Neural cell (in vitro differentiated cells): ENCODE data around the gene RNF223. TPM values are rescaled to one million over a fixed set of nuclear protein-coding genes. Genes with fewer than 3 reads are reported as not detected.

Experiments
- H2AFZ ChIP-seq: fragments of 200-600, 300-800 bp; sonication (generic), shearing (Covaris generic); 2 replicates; pipeline ENCODE4 v1.6.0; 2014; ENCODE audit warnings: low read depth, mild to moderate bottlenecking, antibody characterized with exemption, low read length, moderate library complexity
- H3F3A ChIP-seq: fragments of 200-600 bp; shearing (Covaris generic); 2 replicates; pipeline ENCODE4 v1.6.1; 2016; ENCODE audit warnings: mild to moderate bottlenecking, moderate library complexity, mixed read lengths, antibody characterized with exemption, low read length; ENCODE audit not compliant: insufficient read depth, poor library complexity, severe bottlenecking
- H3K27ac ChIP-seq: fragments of 200-600, 300-800 bp; sonication (generic), shearing (Covaris generic); 2 replicates; pipeline ENCODE4 v1.5.1; 2014; ENCODE audit warnings: mild to moderate bottlenecking, low read length, moderate library complexity
- H3K27me3 ChIP-seq: fragments of 300-800, 200-600 bp; sonication (generic), shearing (Covaris generic); 2 replicates; pipeline ENCODE4 v1.6.0; 2014; ENCODE audit warnings: mild to moderate bottlenecking, low read depth, low read length, moderate library complexity; ENCODE audit not compliant: insufficient read depth
- H3K36me3 ChIP-seq: fragments of 300-800, 200-600 bp; sonication (generic), shearing (Covaris generic); 2 replicates; pipeline ENCODE4 v1.5.1; 2014; ENCODE audit warnings: mild to moderate bottlenecking, antibody characterized with exemption, low read length, moderate library complexity; ENCODE audit not compliant: insufficient read depth
- H3K4me2 ChIP-seq: fragments of 300-800, 200-600 bp; sonication (generic), shearing (Covaris generic); 2 replicates; pipeline ENCODE4 v1.6.0; 2014; ENCODE audit warnings: mild to moderate bottlenecking, low read length
- H3K4me3 ChIP-seq: fragments of 300-800, 200-600 bp; sonication (generic), shearing (Covaris generic); 2 replicates; pipeline ENCODE4 v1.5.1; 2014; ENCODE audit warnings: mild to moderate bottlenecking, low read length, moderate library complexity
- H3K79me2 ChIP-seq: fragments of 200-600 bp; shearing (Covaris generic); replicated peaks from 2 replicates; pipeline ENCODE4 v1.6.0; 2014; ENCODE audit warnings: mild to moderate bottlenecking, low read length, moderate library complexity; ENCODE audit not compliant: insufficient read depth
- H3K9ac ChIP-seq: fragments of 300-800, 200-600 bp; sonication (generic), shearing (Covaris generic); 2 replicates; pipeline ENCODE4 v1.6.1; 2016; ENCODE audit warnings: mild to moderate bottlenecking, low read length, mixed read lengths
- H3K9me2 ChIP-seq: fragments of 200-600 bp; shearing (Covaris generic); 2 replicates; pipeline ENCODE4 v1.6.1; 2016; ENCODE audit warnings: mild to moderate bottlenecking, low read length, mixed read lengths; ENCODE audit not compliant: insufficient read depth
- H3K9me3 ChIP-seq: fragments of 200-600, 300-800 bp; sonication (generic), shearing (Covaris generic); 2 replicates; pipeline ENCODE4 v1.6.1; 2016; ENCODE audit warnings: mild to moderate bottlenecking, mixed run types, low read length, moderate library complexity, mixed read lengths
- H4K20me1 ChIP-seq: fragments of 200-600 bp; shearing (Covaris generic); 2 replicates; pipeline ENCODE4 v1.6.1; 2016; ENCODE audit warnings: mild to moderate bottlenecking, mixed run types; ENCODE audit not compliant: insufficient read depth
- CTCF ChIP-seq: fragments of 450-650 bp; IDR thresholded peaks from 2 replicates; pipeline ENCODE4 v1.5.1; 2014; ENCODE audit warnings: antibody characterized with exemption, mild to moderate bottlenecking, moderate library complexity; ENCODE audit not compliant: poor library complexity, severe bottlenecking
- EP300 ChIP-seq: fragments of 450-650 bp; conservative IDR thresholded peaks from 2 replicates; pipeline ENCODE4 v1.6.1; 2014; ENCODE audit warnings: antibody characterized with exemption, mild to moderate bottlenecking, moderate library complexity; ENCODE audit not compliant: poor library complexity, severe bottlenecking
- EZH2 ChIP-seq: fragments of 200-600, 300-800 bp; shearing (Covaris generic), sonication (generic); IDR thresholded peaks from 2 replicates; pipeline ENCODE4 v1.6.1; 2014; ENCODE audit warnings: antibody characterized with exemption, low read length, borderline replicate concordance, mild to moderate bottlenecking; ENCODE audit not compliant: insufficient read depth, poor library complexity, severe bottlenecking
- MXI1 ChIP-seq: fragments of 450-650 bp; conservative IDR thresholded peaks from 2 replicates; pipeline ENCODE4 v1.6.1; 2014; ENCODE audit warnings: antibody characterized with exemption, mild to moderate bottlenecking; ENCODE audit not compliant: poor library complexity, severe bottlenecking
- POLR2AphosphoS5 ChIP-seq: IDR thresholded peaks from 2 replicates; pipeline ENCODE4 v1.6.1; 2012
- RAD21 ChIP-seq: fragments of 450-650 bp; conservative IDR thresholded peaks from 2 replicates; pipeline ENCODE4 v1.6.1; 2014; ENCODE audit warnings: antibody characterized with exemption, mild to moderate bottlenecking, moderate library complexity
- REST ChIP-seq: IDR thresholded peaks from 2 replicates; pipeline ENCODE4 v1.6.1; 2012; ENCODE audit warnings: borderline replicate concordance
- SMC3 ChIP-seq: fragments of 450-650 bp; conservative IDR thresholded peaks from 2 replicates; pipeline ENCODE4 v1.6.1; 2014; ENCODE audit warnings: antibody characterized with exemption, mild to moderate bottlenecking, moderate library complexity; ENCODE audit not compliant: poor library complexity
- TAF1 ChIP-seq: IDR thresholded peaks from 2 replicates; pipeline ENCODE4 v1.6.1; 2012; ENCODE audit warnings: low read depth
- polyA plus RNA-seq: library from polyadenylated mRNA; depleted of rRNA; stranded (reverse); fragments of >200 nt; gene quantifications from 2 replicates; pipeline ENCODE4 v1.2.3, GENCODE V29; 2014

The RNF223 gene
- polyA plus RNA-seq, 1 donor from 2014 or later: not detected

- H3K9me3 ChIP-seq: no peaks in the 10 kb centered on the region
- no peaks in the 10 kb centered on the region for H3K79me2 ChIP-seq
- no peaks in the 10 kb centered on the region for H3K36me3 ChIP-seq
- H3K4me3 ChIP-seq: no peak overlapping the region
- no peaks in the 10 kb centered on the region for H3K27me3 ChIP-seq
- H3K4me2 ChIP-seq: no peak overlapping the region
- H3K27ac ChIP-seq: no peak overlapping the region
- H3K9ac ChIP-seq: no peak overlapping the region
- H4K20me1 ChIP-seq: no peaks in the 10 kb centered on the region
- TF ChIP-seq POLR2AphosphoS5 (no peak), SMC3 (no peak), MXI1 (no peak), RAD21 (no peak), EP300 (no peak), CTCF (no peak), EZH2 (no peak)
- H3F3A ChIP-seq: no peaks in the 10 kb centered on the region
- no peaks in the 10 kb centered on the region for H3K9me2 ChIP-seq
- no peak overlapping the region for H2AFZ ChIP-seq
These were observed 1.2 kb upstream of the RNF223 start for GRCh38 chr1:1075148-1075935.

- Histone ChIP-seq H2AFZ (no peak overlapping the region), H3F3A (no peaks in the 10 kb centered on the region), H3K9ac (no peak overlapping the region), H3K4me3 (no peak overlapping the region), H3K9me3 (no peaks in the 10 kb centered on the region), H3K36me3 (no peaks in the 10 kb centered on the region), H3K9me2 (no peaks in the 10 kb centered on the region), H3K27me3 (no peaks in the 10 kb centered on the region), H3K27ac (no peak overlapping the region), H4K20me1 (no peaks in the 10 kb centered on the region), H3K4me2 (no peak overlapping the region), H3K79me2 (no peaks in the 10 kb centered on the region)
- no peak for TF ChIP-seq SMC3
- TF ChIP-seq RAD21: no peak
- no peak for TF ChIP-seq EZH2
- no peak for TF ChIP-seq TAF1
- no peak for TF ChIP-seq EP300
- no peak for TF ChIP-seq MXI1
- no peak for TF ChIP-seq REST
- no peak for TF ChIP-seq CTCF
- no peak for TF ChIP-seq POLR2AphosphoS5
These were observed 583 bp upstream of the RNF223 start for GRCh38 chr1:1074631-1075147.
